Measurements from ENCODE around the gene SMKR1. TPM values are rescaled to one million over a fixed set of nuclear protein-coding genes. Genes with fewer than 3 reads are reported as not detected.

SMKR1 gene
- total RNA-seq (1 to 10 TPM in 2 of 7 donors, not detected in 5; 1.0 to 1.4 TPM), polyA plus RNA-seq (1 to 10 TPM in 2 of 3 donors, under 1 TPM in 1; 0.91 to 2.2 (median 1.4) TPM)
- long read RNA-seq, donor 1, partial matches to known transcripts, result 0 of 1 reads
- long read RNA-seq, donor 1, other reads (novel, unspliced or antisense), result 0 of 1 reads
- long read RNA-seq, donor 2, partial matches to known transcripts, result 0 of 1 reads
- long read RNA-seq, donor 2, other reads (novel, unspliced or antisense), result 0 of 1 reads

DNA sequence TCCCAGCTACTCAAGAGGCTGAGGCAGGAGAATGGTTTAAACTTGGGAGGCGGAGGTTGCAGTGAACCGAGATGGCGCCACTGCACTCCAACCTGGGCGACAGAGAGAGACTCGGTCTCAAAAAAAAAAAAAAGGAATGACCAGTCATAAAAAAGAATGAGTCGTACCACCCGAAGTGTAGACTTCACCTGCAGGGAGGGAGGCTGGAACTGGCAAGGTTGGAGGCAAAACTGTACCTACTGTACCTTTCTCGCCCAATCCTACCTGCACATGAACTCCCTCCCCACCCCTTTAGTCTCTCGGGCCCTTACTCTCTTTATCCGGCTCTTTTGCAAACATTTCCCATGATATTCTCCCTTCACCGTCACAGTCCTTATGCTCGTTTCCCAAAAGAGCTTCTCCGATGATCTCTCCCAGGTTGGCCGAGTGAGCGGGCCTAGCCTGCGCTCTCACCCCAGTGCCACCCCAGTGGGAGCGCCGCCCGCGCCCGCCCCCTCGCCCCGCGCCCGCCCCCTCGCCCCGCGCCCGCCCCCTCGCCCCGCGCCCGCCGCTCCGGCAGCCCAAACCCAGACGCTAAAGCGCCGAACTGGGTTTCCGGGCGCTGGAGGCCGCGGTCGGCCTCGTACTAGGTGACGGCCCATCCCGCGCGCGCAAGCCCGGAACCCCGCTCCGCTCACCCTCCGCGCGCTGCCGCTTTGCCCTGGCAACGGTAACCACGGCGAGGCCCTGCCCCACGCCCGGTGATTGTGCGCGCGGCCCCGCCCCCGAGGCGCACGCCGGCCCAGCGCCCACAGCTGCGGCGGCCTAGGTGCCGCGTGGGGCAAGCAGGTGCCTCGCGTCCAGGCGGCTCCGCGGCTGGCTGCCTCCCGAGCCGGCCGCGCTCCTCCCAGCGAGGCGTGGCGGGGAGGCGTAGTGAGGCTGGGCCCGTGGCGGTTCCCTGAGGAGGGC is at the start of gene SMKR1:
Gene SMKR1, plus strand, starts transcription at position 772 of the 948 bp plus-strand sequence. CDS start 294 bp downstream, outside the sequence.
- peak within 1 kb of the TSS in 4 of 8 donors; percentile 38 to 77 (median 60) for H3K27ac ChIP-seq

GRCh38 chr7:129452589-129453231 is 49.6 kb upstream of the SMKR1 start:
- 82 to 92% (median 89%) methylated on average over 2 of the region's 2 CpGs for WGBS, 5 donors
- H3K36me3 ChIP-seq, result no peaks in the 10 kb centered on the region
- H3K4me3 ChIP-seq, result no peak overlapping the region
- H3K27ac ChIP-seq, result no peak overlapping the region
- no peaks in the 10 kb centered on the region for H3K4me1 ChIP-seq
- H3K9me3 ChIP-seq, result peaks cover 0 to 18% (median 14%) of the 10 kb centered on the region in 8 donors
- H3K27me3 ChIP-seq (replicated peaks in 1 of 7), result no peaks in the 10 kb centered on the region
- intact Hi-C loops (cut with DNase I; ENCODE audit: low total_unique reads), result no loop called here
- DNase-seq, result no peak
- no peak for TF ChIP-seq POLR2AphosphoS5 (IDR thresholded peaks at IDR 0.05)
- TF ChIP-seq POLR2A (IDR thresholded peaks at IDR 0.05), result no peak
- TF ChIP-seq, protein P1, sequence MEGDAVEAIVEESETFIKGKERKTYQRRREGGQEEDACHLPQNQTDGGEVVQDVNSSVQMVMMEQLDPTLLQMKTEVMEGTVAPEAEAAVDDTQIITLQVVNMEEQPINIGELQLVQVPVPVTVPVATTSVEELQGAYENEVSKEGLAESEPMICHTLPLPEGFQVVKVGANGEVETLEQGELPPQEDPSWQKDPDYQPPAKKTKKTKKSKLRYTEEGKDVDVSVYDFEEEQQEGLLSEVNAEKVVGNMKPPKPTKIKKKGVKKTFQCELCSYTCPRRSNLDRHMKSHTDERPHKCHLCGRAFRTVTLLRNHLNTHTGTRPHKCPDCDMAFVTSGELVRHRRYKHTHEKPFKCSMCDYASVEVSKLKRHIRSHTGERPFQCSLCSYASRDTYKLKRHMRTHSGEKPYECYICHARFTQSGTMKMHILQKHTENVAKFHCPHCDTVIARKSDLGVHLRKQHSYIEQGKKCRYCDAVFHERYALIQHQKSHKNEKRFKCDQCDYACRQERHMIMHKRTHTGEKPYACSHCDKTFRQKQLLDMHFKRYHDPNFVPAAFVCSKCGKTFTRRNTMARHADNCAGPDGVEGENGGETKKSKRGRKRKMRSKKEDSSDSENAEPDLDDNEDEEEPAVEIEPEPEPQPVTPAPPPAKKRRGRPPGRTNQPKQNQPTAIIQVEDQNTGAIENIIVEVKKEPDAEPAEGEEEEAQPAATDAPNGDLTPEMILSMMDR (IDR thresholded peaks at IDR 0.05 in 8 of 11, conservative IDR thresholded peaks at IDR 0.05 in 3 of 11), result no peak

More for the DNA sequence above, at the start of gene SMKR1:
- Histone ChIP-seq H3K9me3 (no peaks in the 10 kb centered on the region), H3K4me1 (peaks cover 0 to 20% (median 15%) of the 10 kb centered on the region in 6 donors), H3K27me3 (replicated peaks in 1 of 7) (peaks cover 0 to 17% (median 0%) of the 10 kb centered on the region in 7 donors), H3K36me3 (no peaks in the 10 kb centered on the region), H3K4me3 (peak within 1 kb of the TSS; percentile 48 to 82 (median 64))
- intact Hi-C loops (cut with DNase I; ENCODE audit: low total_unique reads), result no loop called here
- TF ChIP-seq POLR2AphosphoS5 (IDR thresholded peaks at IDR 0.05), result peak; percentile 28 to 78 (median 72)
- TF ChIP-seq, protein P1 (IDR thresholded peaks at IDR 0.05 in 8 of 11, conservative IDR thresholded peaks at IDR 0.05 in 3 of 11), result no peak
- DNase-seq, result peak; percentile 98
- 5 to 14% (median 8%) methylated on average over 37 to 89 of the region's 89 CpGs for WGBS, 5 donors

- WGBS, 5 donors, result 82 to 100% (median 95%) methylated on average over 1 of the region's 1 CpG
Observed at GRCh38 chr7:129453510-129454248, 48.7 kb upstream of the SMKR1 start.

More at GRCh38 chr7:129453510-129454248, 48.7 kb upstream of the SMKR1 start:
- Histone ChIP-seq H3K27ac (no peak overlapping the region), H3K9me3 (peaks cover 0 to 10% (median 7%) of the 10 kb centered on the region in 8 donors), H3K4me3 (no peak overlapping the region), H3K27me3 (replicated peaks in 1 of 7) (no peaks in the 10 kb centered on the region), H3K4me1 (no peaks in the 10 kb centered on the region), H3K36me3 (peaks cover 0 to 8% (median 0%) of the 10 kb centered on the region in 6 donors)
- intact Hi-C loops (cut with DNase I; ENCODE audit: low total_unique reads), result no loop called here
- no peak for DNase-seq
- TF ChIP-seq POLR2AphosphoS5 (IDR thresholded peaks at IDR 0.05) (no peak), POLR2A (IDR thresholded peaks at IDR 0.05) (no peak)
- TF ChIP-seq, protein P1 (IDR thresholded peaks at IDR 0.05 in 8 of 11, conservative IDR thresholded peaks at IDR 0.05 in 3 of 11), result no peak

All from spleen (tissue), 13 donors.